ENCODE results near the gene RABGAP1. TPM values are rescaled to one million over a fixed set of nuclear protein-coding genes. Genes with fewer than 3 reads are reported as not detected.

Gene RABGAP1
- total and polyA plus RNA-seq, 2 experiments from 2014 or later: 8.5 to 33.9 TPM

GRCh38 chr9:123081824-123082223, 141.0 kb downstream of the RABGAP1 start:
- H3K27ac Mint-ChIP-seq: no peak overlapping the region
- peaks cover 51% of the 10 kb centered on the region for H3K36me3 Mint-ChIP-seq (ENCODE audit: low read depth)
- Histone ChIP-seq H3K27me3 (ENCODE audit: insufficient read depth) (no peaks in the 10 kb centered on the region), H4K20me1 (replicated peaks; ENCODE audit: insufficient read depth) (no peaks in the 10 kb centered on the region; the same call in 1 of the 2 replicates), H3K4me2 (no peak overlapping the region), H2AFZ (no peak overlapping the region), H3K4me3 (no peak overlapping the region), H3F3A (replicated peaks; ENCODE audit: low read depth) (no peaks in the 10 kb centered on the region), H3K4me1 (ENCODE audit: insufficient read depth) (peaks cover 17% of the 10 kb centered on the region), H3K27ac (ENCODE audit: low read depth) (no peak overlapping the region), H3K36me3 (ENCODE audit: insufficient read depth) (peaks cover 4% of the 10 kb centered on the region), H3K79me2 (replicated peaks; ENCODE audit: insufficient read depth) (no peaks in the 10 kb centered on the region), H3K9me2 (ENCODE audit: insufficient read depth) (no peaks in the 10 kb centered on the region)
- H3K27me3 Mint-ChIP-seq (ENCODE audit: insufficient read depth, low read depth, poor library complexity): peaks cover 2% of the 10 kb centered on the region
- peaks cover 33% of the 10 kb centered on the region for H3K4me1 Mint-ChIP-seq
- H3K4me3 Mint-ChIP-seq: no peak overlapping the region
- no peaks in the 10 kb centered on the region for H3K9me3 Mint-ChIP-seq
- TF ChIP-seq CTCF (conservative IDR thresholded peaks at IDR 0.05; ENCODE audit: low read depth in 2 of 2) (peak; percentile 67 to 79), JUNB (IDR thresholded peaks at IDR 0.05; ENCODE audit: unreplicated experiment) (no peak)
- peak; percentile 84 for DNase-seq (ENCODE audit: low spot score)
- ATAC-seq: peak; percentile 79

GRCh38 chr9:123083680-123084079, 142.9 kb downstream of the RABGAP1 start:
- H3K4me3 ChIP-seq: no peak overlapping the region
- H3K4me2 ChIP-seq: no peak overlapping the region
- no peak overlapping the region for H2AFZ ChIP-seq
- no peaks in the 10 kb centered on the region for H3K27me3 ChIP-seq (ENCODE audit: insufficient read depth)
- H3K36me3 ChIP-seq (ENCODE audit: insufficient read depth): peaks cover 4% of the 10 kb centered on the region
- peaks cover 46% of the 10 kb centered on the region for H3K36me3 Mint-ChIP-seq (ENCODE audit: low read depth)
- peaks cover 2% of the 10 kb centered on the region for H3K27me3 Mint-ChIP-seq (ENCODE audit: insufficient read depth, low read depth, poor library complexity)
- H3K4me1 ChIP-seq (ENCODE audit: insufficient read depth): peaks cover 17% of the 10 kb centered on the region
- no peaks in the 10 kb centered on the region for H3F3A ChIP-seq (replicated peaks; ENCODE audit: low read depth)
- no peak overlapping the region for H3K4me3 Mint-ChIP-seq
- H3K27ac Mint-ChIP-seq: no peak overlapping the region
- H3K9me3 Mint-ChIP-seq: no peaks in the 10 kb centered on the region
- H3K4me1 Mint-ChIP-seq: peaks cover 26% of the 10 kb centered on the region
- ATAC-seq: no peak
- H3K9me2 ChIP-seq (ENCODE audit: insufficient read depth): no peaks in the 10 kb centered on the region
- H3K27ac ChIP-seq (ENCODE audit: low read depth): no peak overlapping the region
- DNase-seq (ENCODE audit: low spot score): no peak
- H4K20me1 ChIP-seq (replicated peaks; ENCODE audit: insufficient read depth): no peaks in the 10 kb centered on the region; the same call in 1 of the 2 replicates
- no peaks in the 10 kb centered on the region for H3K79me2 ChIP-seq (replicated peaks; ENCODE audit: insufficient read depth)
- TF ChIP-seq POLR2AphosphoS5 (IDR thresholded peaks at IDR 0.05; ENCODE audit: low read depth) (no peak), EZH2phosphoT487 (IDR thresholded peaks at IDR 0.05; ENCODE audit: unreplicated experiment) (no peak), ZNF462 (CRISPR knock-in tag; IDR thresholded peaks at IDR 0.05) (no peak), REST (IDR thresholded peaks at IDR 0.05; ENCODE audit: unreplicated experiment) (no peak), ZNF114 (CRISPR knock-in tag; IDR thresholded peaks at IDR 0.05) (no peak), ETS1 (IDR thresholded peaks at IDR 0.05) (no peak), JUNB (IDR thresholded peaks at IDR 0.05; ENCODE audit: unreplicated experiment) (no peak), CREB1 (CRISPR knock-in tag; IDR thresholded peaks at IDR 0.05; ENCODE audit: low read depth) (no peak)

Measured in GM23338 (cell line).